Fibroblast of the aortic adventitia (primary cell): Measurements from ENCODE around the gene IGFALS. TPM values are rescaled to one million over a fixed set of nuclear protein-coding genes. Genes with fewer than 3 reads are reported as not detected.

Source experiments
- DNase-seq: peaks from one replicate; pipeline ENCODE4 v3.0.0-alpha.2; 2010; ENCODE audit warnings: low read depth
- H3K4me3 ChIP-seq: 2 replicates; pipeline ENCODE4 v1.5.1; 2011; ENCODE audit warnings: low read depth, mild to moderate bottlenecking, control low read depth, low read length, moderate library complexity
- total RNA-seq: library from RNA; depleted of rRNA; stranded (reverse); fragments of >200 nt; gene quantifications from 2 replicates; pipeline ENCODE4 v1.2.3, GENCODE V29; 2012; ENCODE audit warnings: low replicate concordance
- TF ChIP-seq, protein P1 (sequence below): IDR thresholded peaks from 2 replicates; pipeline ENCODE4 v1.5.1; 2011; ENCODE audit warnings: mild to moderate bottlenecking, low read length, control low read depth, inconsistent platforms; ENCODE audit not compliant: insufficient read depth

Gene IGFALS
- total RNA-seq, 1 donor = 0.27 TPM

- DNase-seq = no peak
- TF ChIP-seq, protein P1, sequence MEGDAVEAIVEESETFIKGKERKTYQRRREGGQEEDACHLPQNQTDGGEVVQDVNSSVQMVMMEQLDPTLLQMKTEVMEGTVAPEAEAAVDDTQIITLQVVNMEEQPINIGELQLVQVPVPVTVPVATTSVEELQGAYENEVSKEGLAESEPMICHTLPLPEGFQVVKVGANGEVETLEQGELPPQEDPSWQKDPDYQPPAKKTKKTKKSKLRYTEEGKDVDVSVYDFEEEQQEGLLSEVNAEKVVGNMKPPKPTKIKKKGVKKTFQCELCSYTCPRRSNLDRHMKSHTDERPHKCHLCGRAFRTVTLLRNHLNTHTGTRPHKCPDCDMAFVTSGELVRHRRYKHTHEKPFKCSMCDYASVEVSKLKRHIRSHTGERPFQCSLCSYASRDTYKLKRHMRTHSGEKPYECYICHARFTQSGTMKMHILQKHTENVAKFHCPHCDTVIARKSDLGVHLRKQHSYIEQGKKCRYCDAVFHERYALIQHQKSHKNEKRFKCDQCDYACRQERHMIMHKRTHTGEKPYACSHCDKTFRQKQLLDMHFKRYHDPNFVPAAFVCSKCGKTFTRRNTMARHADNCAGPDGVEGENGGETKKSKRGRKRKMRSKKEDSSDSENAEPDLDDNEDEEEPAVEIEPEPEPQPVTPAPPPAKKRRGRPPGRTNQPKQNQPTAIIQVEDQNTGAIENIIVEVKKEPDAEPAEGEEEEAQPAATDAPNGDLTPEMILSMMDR = no peak
- H3K4me3 ChIP-seq = peak overlapping the region; percentile 99
Observed at GRCh38 chr16:1828645-1829410, 35.3 kb upstream of the IGFALS start.

- peak within 1 kb of the TSS; percentile 99 for H3K4me3 ChIP-seq
- TF ChIP-seq, protein P1 = no peak
- peak; percentile 95 for DNase-seq
Observed at GRCh38 chr16:1826691-1827573, 33.4 kb upstream of the IGFALS start, which contains the start of the genes FAHD1 and HAGH. TSS of gene FAHD1 (plus strand) at chr16:1827206. CDS start at chr16:1827239, 33 bp downstream. TSS of gene HAGH (minus strand) at chr16:1826825. CDS start at chr16:1826787, 38 bp downstream.

GRCh38 chr16:1825864-1826690 lies 32.6 kb upstream of the IGFALS start:
- H3K4me3 ChIP-seq = peak overlapping the region; percentile 99
- no peak for DNase-seq
- TF ChIP-seq, protein P1 = no peak

GRCh38 chr16:1825381-1825863 lies 31.9 kb upstream of the IGFALS start:
- peak overlapping the region; percentile 99 for H3K4me3 ChIP-seq
- no peak for DNase-seq
- TF ChIP-seq, protein P1 = no peak

DNA sequence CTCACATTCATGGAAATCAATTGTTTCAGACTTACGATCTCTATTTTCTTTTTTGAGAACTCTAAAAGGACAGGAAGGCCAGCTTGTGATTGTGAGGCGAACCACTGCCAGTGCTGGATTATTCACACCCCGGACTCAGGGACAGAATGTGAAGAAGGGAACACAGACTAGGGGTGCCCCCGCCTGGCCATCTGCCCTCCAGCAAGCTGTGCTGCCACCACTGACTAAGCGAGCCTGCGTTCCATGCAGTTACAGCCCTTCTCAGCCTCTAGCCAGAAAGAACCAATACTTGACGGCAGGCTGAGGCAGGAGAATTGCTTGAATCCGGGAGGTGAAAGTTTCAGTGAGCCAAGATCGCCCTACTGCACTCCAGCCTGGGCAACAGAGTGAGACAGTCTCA lies 30.3 kb upstream of the IGFALS start:
- TF ChIP-seq, protein P1 = no peak
- no peak overlapping the region for H3K4me3 ChIP-seq
- peak; percentile 30 for DNase-seq

DNA sequence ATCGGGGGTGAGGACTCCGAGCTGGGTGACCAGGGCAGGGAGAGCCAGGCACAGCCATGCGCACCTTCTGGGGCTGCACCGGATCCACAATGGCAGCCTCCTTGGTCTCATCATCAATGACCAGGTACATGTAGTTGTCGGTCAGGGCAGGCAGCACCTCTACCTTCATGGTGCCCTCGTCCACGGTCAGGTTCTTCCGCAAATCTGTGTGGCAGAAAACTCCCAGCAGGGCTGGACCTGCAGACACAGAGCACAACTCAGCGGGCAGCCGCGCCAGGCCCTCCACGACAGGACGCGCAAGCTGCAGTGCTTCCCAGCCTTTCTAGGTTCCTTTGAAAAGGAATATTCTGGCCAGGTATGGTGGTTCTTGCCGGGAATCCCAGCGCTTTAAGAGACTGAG lies 29.3 kb upstream of the IGFALS start:
- DNase-seq = no peak
- TF ChIP-seq, protein P1 = no peak

More for the DNA sequence above, 29.3 kb upstream of the IGFALS start:
- H3K4me3 ChIP-seq = no peak overlapping the region
